Panc1 (cell line): ENCODE measurements around the gene CCDC187. TPM values are rescaled to one million over a fixed set of nuclear protein-coding genes. Genes with fewer than 3 reads are reported as not detected.

ENCODE experiments used
- ATAC-seq: fragments of 200-7000 bp; cut with Tn5 transposase; 2 replicates; pipeline ENCODE4 v1.9.1; 2020; ENCODE audit warnings: mild to moderate bottlenecking, moderate library complexity
- BruUV-seq: library from RNA; stranded (reverse); fragments of 400-500 nt; replicated peaks from 2 replicates; lab custom pipeline; 2021; lab: Mats Ljungman, UMichigan
- CTCF ChIA-PET: fragments of 300-600 bp; sonication (Branson Sonifier 250); formaldehyde crosslinking; loops from one replicate; lab custom pipeline; 2022; ENCODE audit warnings: antibody characterized with exemption; lab: Charles Lee
- POLR2A ChIA-PET: fragments of 300-600 bp; sonication (Branson Sonifier 250); formaldehyde crosslinking; loops from one replicate; lab custom pipeline; 2022; ENCODE audit warnings: antibody characterized with exemption; lab: Charles Lee
- DNase-seq: peaks from one replicate; pipeline ENCODE4 v3.0.0-alpha.2; 2010; ENCODE audit warnings: low read depth, low spot score
- H3K27ac ChIP-seq: 2 replicates; pipeline ENCODE4 v1.5.1; 2011; ENCODE audit warnings: mild to moderate bottlenecking, low read length, inconsistent platforms
- H3K27me3 ChIP-seq: fragments of 200-500 bp; sonication (Bioruptor generic); 2 replicates; pipeline ENCODE4 v1.6.0; 2014; ENCODE audit warnings: low read length, inconsistent platforms; ENCODE audit not compliant: control insufficient read depth, insufficient read depth
- H3K36me3 ChIP-seq: fragments of 200-500 bp; sonication (Bioruptor generic); 2 replicates; pipeline ENCODE4 v1.5.1; 2014; ENCODE audit warnings: inconsistent platforms, mild to moderate bottlenecking, low read length, moderate library complexity; ENCODE audit not compliant: control insufficient read depth, insufficient read depth
- H3K4me1 ChIP-seq: 2 replicates; pipeline ENCODE4 v1.5.1; 2011; ENCODE audit warnings: inconsistent platforms, mild to moderate bottlenecking, low read length, moderate library complexity; ENCODE audit not compliant: control insufficient read depth, insufficient read depth
- H3K4me3 ChIP-seq, 2 experiments: 2 replicates each; pipeline ENCODE4 v1.5.1; 2011 to 2012; ENCODE audit warnings: low read depth in 2 of 2, low read length in 2 of 2, mild to moderate bottlenecking in 2 of 2, inconsistent platforms in 1 of 2, moderate library complexity in 1 of 2
- H3K9me3 ChIP-seq: fragments of 200-500 bp; sonication (Bioruptor generic); 2 replicates; pipeline ENCODE4 v1.5.1; 2014; ENCODE audit warnings: low read depth, mild to moderate bottlenecking, inconsistent platforms, low read length, moderate library complexity; ENCODE audit not compliant: control insufficient read depth, insufficient read depth
- POLR2AphosphoS5 ChIP-seq: IDR thresholded peaks from 2 replicates; pipeline ENCODE4 v1.6.1; 2012; ENCODE audit warnings: mild to moderate bottlenecking, low read depth, low read length, moderate library complexity
- SIN3A ChIP-seq: IDR thresholded peaks from 2 replicates; pipeline ENCODE4 v1.6.1; 2012; ENCODE audit warnings: low read depth, mild to moderate bottlenecking, low read length, moderate library complexity, borderline replicate concordance; ENCODE audit not compliant: insufficient read depth
- TCF7L2 ChIP-seq: IDR thresholded peaks from 2 replicates; pipeline ENCODE4 v1.6.1; 2011; ENCODE audit warnings: mild to moderate bottlenecking, low read depth, low read length, inconsistent platforms
- in situ Hi-C: cut with HindIII; loops from 2 replicates; pipeline ENCODE4 v1.10.0; 2016; ENCODE audit warnings: low sequenced_read_pairs, low pct_unique_long_range_greater_than_20kb
- intact Hi-C: fragments of 100-400 bp; cut with micrococcal nuclease; formaldehyde crosslinking; loops from one replicate; pipeline ENCODE4 v1.10.0; 2022; ENCODE audit not compliant: unreplicated experiment
- total RNA-seq: library from RNA; stranded (reverse); gene quantifications from one replicate; pipeline ENCODE4 v1.2.1, GENCODE V29; 2021; ENCODE audit not compliant: unreplicated experiment
- TF ChIP-seq, protein P1 (sequence below): fragments of 450-650 bp; IDR thresholded peaks from 2 replicates; pipeline ENCODE4 v1.5.1; 2017; ENCODE audit warnings: mild to moderate bottlenecking
- TF ChIP-seq, protein P2 (sequence below), 2 experiments: IDR thresholded peaks; 2 replicates each; pipeline ENCODE4 v1.6.1; 2011 to 2012; ENCODE audit warnings: low read depth in 2 of 2, control low read depth in 1 of 2, low read length in 1 of 2, mild to moderate bottlenecking in 1 of 2, moderate library complexity in 1 of 2; ENCODE audit not compliant: insufficient read depth in 1 of 2

CCDC187 gene
- total RNA-seq, 1 experiment from 2014 or later, result not detected

DNA sequence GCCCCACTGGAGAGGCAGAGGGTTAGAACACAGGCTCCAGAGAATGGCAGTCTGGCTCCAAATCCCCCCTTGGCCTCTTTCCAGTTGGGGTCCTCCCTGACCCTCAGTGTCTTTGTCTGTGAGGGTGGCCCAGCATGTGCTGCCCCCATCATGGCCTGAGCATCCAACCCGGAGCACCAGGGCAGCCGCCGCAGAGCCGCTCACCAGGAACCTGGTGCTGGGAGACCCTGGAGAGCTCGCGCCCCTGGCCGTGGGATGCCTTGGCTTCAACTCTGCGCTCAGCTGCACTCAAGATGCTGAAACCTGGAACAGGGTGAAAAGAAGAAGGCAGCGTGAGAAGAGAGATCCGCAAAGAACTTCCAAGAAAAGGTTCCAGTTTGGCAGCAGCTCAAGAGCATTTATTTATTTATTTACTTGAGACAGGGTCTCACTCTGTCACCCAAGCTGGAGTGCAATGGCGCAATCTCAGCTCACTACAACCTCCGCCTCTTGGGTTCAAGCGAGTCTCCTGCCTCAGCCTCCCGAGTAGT lies 3.8 kb downstream of the CCDC187 start:
- CTCF ChIA-PET, result no interaction called here
- no peak for ATAC-seq
- no peaks in the 10 kb centered on the region for H3K9me3 ChIP-seq
- in situ Hi-C loops, result no loop called here
- H3K4me1 ChIP-seq, result peaks cover 3% of the 10 kb centered on the region; the same call in 1 of the 2 replicates
- intact Hi-C loops, result no loop called here
- TF ChIP-seq TCF7L2, result no peak
- TF ChIP-seq SIN3A, result no peak
- no peak for TF ChIP-seq POLR2AphosphoS5
- TF ChIP-seq, protein P1, sequence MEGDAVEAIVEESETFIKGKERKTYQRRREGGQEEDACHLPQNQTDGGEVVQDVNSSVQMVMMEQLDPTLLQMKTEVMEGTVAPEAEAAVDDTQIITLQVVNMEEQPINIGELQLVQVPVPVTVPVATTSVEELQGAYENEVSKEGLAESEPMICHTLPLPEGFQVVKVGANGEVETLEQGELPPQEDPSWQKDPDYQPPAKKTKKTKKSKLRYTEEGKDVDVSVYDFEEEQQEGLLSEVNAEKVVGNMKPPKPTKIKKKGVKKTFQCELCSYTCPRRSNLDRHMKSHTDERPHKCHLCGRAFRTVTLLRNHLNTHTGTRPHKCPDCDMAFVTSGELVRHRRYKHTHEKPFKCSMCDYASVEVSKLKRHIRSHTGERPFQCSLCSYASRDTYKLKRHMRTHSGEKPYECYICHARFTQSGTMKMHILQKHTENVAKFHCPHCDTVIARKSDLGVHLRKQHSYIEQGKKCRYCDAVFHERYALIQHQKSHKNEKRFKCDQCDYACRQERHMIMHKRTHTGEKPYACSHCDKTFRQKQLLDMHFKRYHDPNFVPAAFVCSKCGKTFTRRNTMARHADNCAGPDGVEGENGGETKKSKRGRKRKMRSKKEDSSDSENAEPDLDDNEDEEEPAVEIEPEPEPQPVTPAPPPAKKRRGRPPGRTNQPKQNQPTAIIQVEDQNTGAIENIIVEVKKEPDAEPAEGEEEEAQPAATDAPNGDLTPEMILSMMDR, result no peak
- TF ChIP-seq, protein P2, sequence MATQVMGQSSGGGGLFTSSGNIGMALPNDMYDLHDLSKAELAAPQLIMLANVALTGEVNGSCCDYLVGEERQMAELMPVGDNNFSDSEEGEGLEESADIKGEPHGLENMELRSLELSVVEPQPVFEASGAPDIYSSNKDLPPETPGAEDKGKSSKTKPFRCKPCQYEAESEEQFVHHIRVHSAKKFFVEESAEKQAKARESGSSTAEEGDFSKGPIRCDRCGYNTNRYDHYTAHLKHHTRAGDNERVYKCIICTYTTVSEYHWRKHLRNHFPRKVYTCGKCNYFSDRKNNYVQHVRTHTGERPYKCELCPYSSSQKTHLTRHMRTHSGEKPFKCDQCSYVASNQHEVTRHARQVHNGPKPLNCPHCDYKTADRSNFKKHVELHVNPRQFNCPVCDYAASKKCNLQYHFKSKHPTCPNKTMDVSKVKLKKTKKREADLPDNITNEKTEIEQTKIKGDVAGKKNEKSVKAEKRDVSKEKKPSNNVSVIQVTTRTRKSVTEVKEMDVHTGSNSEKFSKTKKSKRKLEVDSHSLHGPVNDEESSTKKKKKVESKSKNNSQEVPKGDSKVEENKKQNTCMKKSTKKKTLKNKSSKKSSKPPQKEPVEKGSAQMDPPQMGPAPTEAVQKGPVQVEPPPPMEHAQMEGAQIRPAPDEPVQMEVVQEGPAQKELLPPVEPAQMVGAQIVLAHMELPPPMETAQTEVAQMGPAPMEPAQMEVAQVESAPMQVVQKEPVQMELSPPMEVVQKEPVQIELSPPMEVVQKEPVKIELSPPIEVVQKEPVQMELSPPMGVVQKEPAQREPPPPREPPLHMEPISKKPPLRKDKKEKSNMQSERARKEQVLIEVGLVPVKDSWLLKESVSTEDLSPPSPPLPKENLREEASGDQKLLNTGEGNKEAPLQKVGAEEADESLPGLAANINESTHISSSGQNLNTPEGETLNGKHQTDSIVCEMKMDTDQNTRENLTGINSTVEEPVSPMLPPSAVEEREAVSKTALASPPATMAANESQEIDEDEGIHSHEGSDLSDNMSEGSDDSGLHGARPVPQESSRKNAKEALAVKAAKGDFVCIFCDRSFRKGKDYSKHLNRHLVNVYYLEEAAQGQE (IDR thresholded peaks at IDR 0.05; ENCODE audit: insufficient read depth in 1 of 2, low read depth in 2 of 2, low read length in 1 of 2), result no peak
- no peaks in the 10 kb centered on the region for H3K36me3 ChIP-seq
- no peaks in the 10 kb centered on the region for H3K27me3 ChIP-seq
- no peak overlapping the region for H3K27ac ChIP-seq
- BruUV-seq, result no TSS peak
- no peak for DNase-seq
- H3K4me3 ChIP-seq, result no peak overlapping the region
- POLR2A ChIA-PET, result no interaction called here

DNA sequence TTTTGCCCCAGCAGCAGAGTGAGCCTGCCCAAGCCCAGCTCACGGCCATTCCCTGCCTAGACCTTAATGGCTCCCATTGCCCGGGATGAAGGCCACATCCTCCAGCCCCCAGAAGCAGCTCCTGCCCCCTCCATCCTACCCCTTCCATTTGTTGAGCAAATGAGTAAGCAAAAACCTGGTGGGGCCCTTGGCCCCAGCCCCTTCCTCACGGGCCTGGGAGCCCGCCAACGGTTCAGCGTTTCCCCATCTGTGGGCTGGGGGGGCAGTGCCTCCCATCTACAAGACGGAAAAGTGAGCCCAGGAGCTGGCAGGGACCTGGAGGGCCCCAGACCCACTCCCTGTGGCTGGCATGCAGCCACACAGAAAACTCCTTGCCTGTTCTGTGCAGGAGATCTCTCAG lies 4.4 kb downstream of the CCDC187 start:
- ATAC-seq (no peak), DNase-seq (no peak)
- H3K4me1 ChIP-seq, result peaks cover 3% of the 10 kb centered on the region; the same call in 1 of the 2 replicates
- H3K9me3 ChIP-seq, result no peaks in the 10 kb centered on the region
- no peaks in the 10 kb centered on the region for H3K36me3 ChIP-seq
- BruUV-seq, result no TSS peak
- H3K27me3 ChIP-seq, result no peaks in the 10 kb centered on the region
- in situ Hi-C loops (no loop called here), intact Hi-C loops (no loop called here)
- TF ChIP-seq POLR2AphosphoS5, result no peak
- no peak for TF ChIP-seq TCF7L2
- TF ChIP-seq, protein P1, result no peak
- TF ChIP-seq, protein P2 (IDR thresholded peaks at IDR 0.05; ENCODE audit: insufficient read depth in 1 of 2, low read depth in 2 of 2, low read length in 1 of 2), result no peak
- no peak for TF ChIP-seq SIN3A
- CTCF ChIA-PET, result no interaction called here
- no peak overlapping the region for H3K4me3 ChIP-seq
- POLR2A ChIA-PET, result no interaction called here
- H3K27ac ChIP-seq, result no peak overlapping the region
